ENCODE measurements around the gene PTGER1.
A peak's percentile ranks its signal among the peaks of the same experiment; 100 is the strongest.

The PTGER1 gene

DNA sequence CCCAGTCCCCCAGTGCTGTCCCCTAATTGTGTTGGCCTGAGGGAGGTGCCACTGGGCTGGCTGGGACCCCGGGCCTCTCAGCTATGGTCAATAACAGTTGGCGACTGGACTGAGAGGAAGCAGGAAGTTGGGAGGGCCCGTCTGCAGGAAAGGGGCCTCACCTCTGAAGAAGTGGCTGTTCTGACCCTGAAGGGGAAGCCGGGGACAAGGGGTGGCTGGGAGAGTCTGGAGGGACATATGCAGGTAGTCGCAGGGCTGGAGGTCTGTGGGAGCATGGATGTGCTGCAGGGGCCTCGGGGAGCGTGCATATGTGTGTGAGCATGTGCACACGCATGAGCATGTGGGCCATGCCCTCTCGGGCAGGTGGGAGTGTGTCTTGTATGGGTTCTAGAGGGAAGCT lies 36.1 kb downstream of the PTGER1 start:
- no peak for DNase-seq

GRCh38 chr19:14437578-14438140 lies 37.5 kb downstream of the PTGER1 start:
- DNase-seq = no peak

- no peak for DNase-seq
Observed at GRCh38 chr19:14435320-14436050, 39.7 kb downstream of the PTGER1 start.

DNA sequence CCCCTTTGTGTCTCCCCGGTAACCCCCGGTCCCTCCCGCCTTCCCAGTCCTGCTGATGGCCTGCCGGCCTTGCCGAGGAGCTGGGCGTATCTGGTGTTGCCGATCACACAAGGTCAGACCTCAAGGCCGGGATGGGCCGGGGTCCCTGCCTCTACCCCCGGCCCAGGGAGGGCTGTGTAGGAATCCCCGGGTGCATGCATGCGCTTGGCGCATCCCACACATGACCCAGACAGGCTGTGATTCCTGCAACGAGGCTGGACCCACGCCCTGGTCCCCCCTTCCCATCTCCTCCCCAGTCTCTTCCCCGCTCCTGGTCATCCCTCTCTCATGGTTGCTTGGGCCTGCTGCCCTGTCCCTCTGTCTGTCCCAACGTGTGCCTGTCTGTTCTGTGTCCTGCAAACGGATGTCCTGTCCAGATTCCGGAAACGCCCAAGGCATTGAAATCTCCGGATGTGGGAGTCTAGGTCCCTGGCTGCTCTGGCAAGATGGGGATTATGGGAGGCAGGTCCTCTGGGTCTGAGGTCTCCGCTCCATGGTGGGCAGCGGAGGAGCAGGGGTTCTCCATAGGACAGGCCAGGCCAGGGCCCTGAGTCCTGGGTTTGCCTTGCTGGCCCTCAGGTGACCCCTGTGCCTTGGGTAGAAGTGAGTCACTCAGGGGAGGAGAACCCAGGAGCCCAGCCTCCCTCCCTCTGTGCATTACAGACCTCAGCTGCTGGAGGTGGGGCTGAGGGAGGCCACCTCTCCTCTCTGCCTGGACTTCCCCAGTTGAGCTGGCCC lies 40.4 kb downstream of the PTGER1 start:
- DNase-seq = no peak

GRCh38 chr19:14433554-14434501 lies 41.3 kb downstream of the PTGER1 start:
- no peak for DNase-seq

- DNase-seq = peak in 1 of 2 experiments; percentile 2
Observed at GRCh38 chr19:14432791-14433553, 42.2 kb downstream of the PTGER1 start, which contains the start of gene PKN1. PKN1 (plus strand) TSS chr19:14433306; CDS start chr19:14433522, 216 bp downstream.

DNA sequence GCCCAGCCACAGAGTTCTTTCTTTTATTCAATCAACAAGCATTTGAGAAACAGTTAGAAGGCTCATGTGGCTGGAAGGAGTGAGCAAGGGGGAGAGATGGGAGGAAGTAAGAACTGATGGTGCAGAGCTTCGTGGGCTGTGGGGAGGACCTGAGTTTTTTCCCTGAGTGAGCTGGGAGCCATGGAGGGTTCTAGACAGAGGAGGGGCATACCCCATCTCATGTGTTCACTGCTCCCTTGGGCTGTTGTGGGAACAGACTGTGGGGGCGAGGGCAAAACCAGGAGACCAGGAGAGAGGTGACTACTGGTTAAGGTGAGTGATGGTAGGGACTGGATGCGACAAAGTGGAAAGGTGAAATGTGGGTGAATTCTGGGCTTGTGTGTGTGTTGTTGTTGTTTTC lies 44.4 kb downstream of the PTGER1 start:
- no peak for DNase-seq

DNA sequence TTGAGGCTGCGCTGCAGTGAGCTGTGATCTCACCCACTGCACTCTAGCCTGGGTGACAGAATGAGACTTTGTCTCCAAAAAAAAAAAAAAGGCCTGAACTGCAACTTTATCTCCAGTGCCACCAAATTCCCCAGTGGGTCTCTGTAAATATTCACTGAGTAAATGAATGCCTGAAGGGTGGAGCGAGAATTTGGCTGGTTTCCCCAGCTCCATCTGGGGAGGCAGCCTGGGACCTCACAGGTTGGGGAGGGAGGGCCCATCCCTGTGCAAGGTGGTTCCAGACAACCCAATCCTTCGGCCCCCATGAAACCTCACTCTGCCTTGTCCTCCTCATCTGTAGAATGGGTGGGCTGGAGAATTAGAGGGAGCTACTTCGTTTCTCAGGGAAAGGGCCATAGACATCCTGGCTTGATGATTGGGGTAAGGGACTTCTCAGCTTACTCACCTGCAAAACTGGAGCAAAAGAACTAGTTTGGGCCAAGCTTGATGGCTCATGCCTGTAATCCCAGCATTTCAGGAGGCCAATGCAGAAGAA lies 46.2 kb downstream of the PTGER1 start:
- DNase-seq = no peak

DNA sequence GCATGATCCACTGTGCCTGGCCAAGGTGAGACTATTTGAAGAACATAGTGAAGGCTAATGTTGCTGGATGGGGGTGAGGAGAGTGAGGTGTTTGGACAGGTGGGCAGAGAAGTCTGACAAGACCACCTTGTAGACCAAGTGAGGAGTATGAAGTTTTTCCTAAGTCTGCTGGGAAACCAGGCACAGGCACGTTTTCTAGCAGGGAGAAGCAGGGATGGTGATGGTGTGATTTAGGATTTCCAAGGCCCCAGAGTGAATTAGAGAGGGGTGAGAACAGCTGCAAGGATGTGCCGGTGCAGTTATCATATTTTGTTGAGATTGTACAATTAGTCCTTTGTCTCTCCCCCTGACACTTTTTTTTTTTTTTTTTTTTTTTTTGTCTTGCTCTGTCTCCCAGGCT lies 47.7 kb downstream of the PTGER1 start:
- DNase-seq = no peak

- no peak for DNase-seq
Observed at GRCh38 chr19:14425696-14426138, 49.4 kb downstream of the PTGER1 start.

Measured in cerebellar nuclear complex (tissue), 1 donor.